ENCODE data around the gene EBF3. TPM values are rescaled to one million over a fixed set of nuclear protein-coding genes. Genes with fewer than 3 reads are reported as not detected.

The EBF3 gene
- total and polyA plus RNA-seq, 3 experiments from 2014 or later, result not detected

DNA sequence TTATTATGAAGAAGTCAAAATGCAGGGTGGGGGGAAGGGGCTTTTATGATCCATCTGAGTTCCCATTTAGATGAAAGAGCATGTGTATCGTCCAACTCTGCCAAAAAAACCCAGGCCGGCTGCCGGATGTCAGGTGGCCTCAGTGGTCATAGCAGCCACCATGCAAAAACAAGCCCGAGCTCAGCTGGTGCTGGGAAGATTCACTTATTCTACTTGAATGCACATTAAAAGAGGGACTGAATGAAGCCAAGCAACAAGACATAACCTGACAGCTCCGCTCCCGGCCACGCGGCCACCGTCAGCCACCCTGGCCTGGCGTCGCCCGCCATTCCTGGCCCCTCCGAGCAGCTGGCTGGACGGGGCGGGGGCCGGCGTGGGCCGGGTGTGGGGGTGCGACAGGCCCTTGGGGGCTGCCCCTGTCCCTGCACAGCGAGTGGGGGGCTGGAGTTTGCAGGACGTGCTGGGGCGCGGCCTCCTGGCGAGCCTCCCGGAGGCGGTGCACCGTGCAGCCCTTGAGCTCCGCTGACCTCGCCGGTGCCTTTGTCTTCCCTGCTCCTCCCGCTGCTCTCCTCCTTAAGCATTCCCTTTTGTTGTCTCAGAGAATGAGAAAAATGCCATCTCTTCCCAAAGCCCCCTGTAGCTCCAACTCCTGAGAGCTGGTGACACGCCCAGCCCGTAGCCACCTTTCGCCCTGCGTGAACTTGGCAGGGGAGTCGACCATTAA lies 67.8 kb downstream of the EBF3 start:
- no peak overlapping the region for H3K27ac ChIP-seq (ENCODE audit: low read depth, low read length)
- ChIA-PET CTCF (no interaction called here), POLR2A (no interaction called here)
- no peak overlapping the region for H3K4me3 ChIP-seq (ENCODE audit: low read length)
- H3K9me3 ChIP-seq (ENCODE audit: low read length), result no peaks in the 10 kb centered on the region
- H3K27me3 ChIP-seq (ENCODE audit: insufficient read depth, low read length, poor library complexity, severe bottlenecking), result no peaks in the 10 kb centered on the region
- no peaks in the 10 kb centered on the region for H3K4me1 Mint-ChIP-seq
- no peak overlapping the region for H3K4me3 Mint-ChIP-seq
- H3K4me1 ChIP-seq (ENCODE audit: insufficient read depth, low read length), result no peaks in the 10 kb centered on the region
- peaks cover 10% of the 10 kb centered on the region in 2 donors for H3K27me3 Mint-ChIP-seq
- no peaks in the 10 kb centered on the region for H3K9me3 Mint-ChIP-seq
- no peak overlapping the region for H3K27ac Mint-ChIP-seq
- no peak for DNase-seq
- H3K36me3 Mint-ChIP-seq, result no peaks in the 10 kb centered on the region
- no peaks in the 10 kb centered on the region for H3K36me3 ChIP-seq (ENCODE audit: insufficient read depth, low read length)

DNA sequence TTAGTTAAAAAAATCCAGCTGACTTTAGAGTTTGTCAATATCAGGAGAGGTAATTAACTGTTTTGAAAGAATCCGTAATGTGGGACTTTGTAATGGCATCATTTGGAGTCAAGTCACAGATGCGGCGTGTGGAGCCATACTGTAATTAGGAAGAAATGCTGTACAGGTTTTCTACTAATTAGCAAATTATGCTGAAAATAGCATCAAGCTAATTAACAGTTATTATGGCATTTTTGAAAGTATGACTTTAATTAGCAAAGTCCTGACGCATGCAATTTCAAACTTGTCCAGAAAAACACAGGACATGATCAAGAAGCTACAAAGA lies 68.3 kb downstream of the EBF3 start:
- Histone ChIP-seq H3K36me3 (ENCODE audit: insufficient read depth, low read length) (no peaks in the 10 kb centered on the region), H3K4me1 (ENCODE audit: insufficient read depth, low read length) (no peaks in the 10 kb centered on the region), H3K9me3 (ENCODE audit: low read length) (no peaks in the 10 kb centered on the region), H3K27ac (ENCODE audit: low read depth, low read length) (no peak overlapping the region), H3K4me3 (ENCODE audit: low read length) (no peak overlapping the region), H3K27me3 (ENCODE audit: insufficient read depth, low read length, poor library complexity, severe bottlenecking) (no peaks in the 10 kb centered on the region)
- POLR2A ChIA-PET, result no interaction called here
- peaks cover 10% of the 10 kb centered on the region in 2 donors for H3K27me3 Mint-ChIP-seq
- H3K4me3 Mint-ChIP-seq, result no peak overlapping the region
- no peaks in the 10 kb centered on the region for H3K4me1 Mint-ChIP-seq
- no peak for DNase-seq
- H3K36me3 Mint-ChIP-seq, result no peaks in the 10 kb centered on the region
- no peaks in the 10 kb centered on the region for H3K9me3 Mint-ChIP-seq
- H3K27ac Mint-ChIP-seq, result no peak overlapping the region
- CTCF ChIA-PET, result no interaction called here

DNA sequence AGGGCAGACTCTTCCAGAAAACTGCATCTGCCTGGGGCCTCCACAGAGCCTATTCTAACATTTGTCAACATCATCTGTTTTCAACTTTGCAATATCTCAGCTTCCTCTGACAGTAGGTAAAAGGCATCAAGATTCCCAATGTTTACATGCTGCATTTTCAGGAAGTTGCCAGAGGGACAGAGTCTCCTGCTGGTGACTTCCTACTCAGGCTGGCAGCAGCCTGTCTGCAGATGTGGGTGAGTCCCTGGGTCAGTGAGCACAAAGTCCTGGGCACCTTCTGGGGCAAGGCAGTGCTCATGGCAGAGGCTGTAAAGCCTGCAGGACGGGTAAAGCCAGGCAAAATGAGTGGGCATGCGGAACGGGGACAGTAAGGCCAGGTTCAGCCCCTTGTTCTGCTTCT lies 69.4 kb downstream of the EBF3 start:
- H3K27ac Mint-ChIP-seq, result no peak overlapping the region
- CTCF ChIA-PET, result no interaction called here

DNA sequence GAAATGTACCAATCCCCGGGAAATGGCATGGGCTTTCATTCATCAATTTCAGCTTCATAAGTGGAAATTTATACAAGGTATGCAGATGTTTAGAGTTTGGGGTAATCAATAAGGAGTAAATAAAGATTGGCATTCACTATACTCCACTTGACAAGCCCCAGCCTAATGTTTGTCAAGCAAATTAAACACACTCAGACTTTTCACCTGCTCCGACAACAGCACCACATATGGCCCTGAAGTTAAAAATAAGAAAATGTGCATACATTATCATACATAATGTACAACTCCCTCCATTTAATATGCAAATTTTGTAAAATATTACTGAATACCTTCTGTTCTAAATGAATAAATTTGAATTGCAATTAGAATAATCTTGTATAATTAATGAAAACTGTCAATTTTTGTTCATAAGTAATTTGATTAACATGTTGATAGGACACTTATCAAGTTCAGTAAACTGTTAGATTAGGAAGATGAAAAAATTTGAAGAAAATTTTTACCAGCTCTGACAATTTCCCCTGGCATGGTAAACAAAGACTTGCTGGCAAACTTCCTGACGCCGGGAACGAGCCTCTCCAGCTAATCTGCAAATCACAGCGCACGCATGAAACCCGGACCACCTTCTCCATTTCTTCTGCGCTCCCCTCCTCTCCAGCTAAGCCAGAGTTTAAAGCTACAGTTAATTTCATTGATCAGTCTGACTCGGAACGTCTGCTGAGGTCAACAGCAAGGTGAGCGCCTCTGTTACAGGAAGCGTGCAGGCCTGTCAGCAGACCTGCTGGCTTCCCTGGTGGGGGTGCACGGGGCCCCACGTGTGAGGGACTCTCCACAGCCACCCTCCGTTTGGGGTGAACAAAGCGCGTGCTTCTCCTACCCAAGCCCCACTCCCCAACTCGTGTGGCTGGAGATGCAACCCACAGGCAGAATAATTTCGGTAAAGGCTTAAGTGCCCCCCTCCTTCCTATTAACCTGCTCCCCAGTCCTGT lies 70.7 kb downstream of the EBF3 start:
- no peaks in the 10 kb centered on the region for H3K9me3 ChIP-seq (ENCODE audit: low read length)
- H3K36me3 ChIP-seq (ENCODE audit: insufficient read depth, low read length), result no peaks in the 10 kb centered on the region
- no peaks in the 10 kb centered on the region for H3K36me3 Mint-ChIP-seq
- ChIA-PET CTCF (interaction anchor here (0.8 to 1.2 kb wide), 2 partner anchors 10 to 16 kb away, joined by 3 to 4 read pairs; no protein-coding TSS in a partner anchor), POLR2A (no interaction called here)
- no peak overlapping the region for H3K27ac ChIP-seq (ENCODE audit: low read depth, low read length)
- no peak overlapping the region for H3K4me3 ChIP-seq (ENCODE audit: low read length)
- no peaks in the 10 kb centered on the region for H3K9me3 Mint-ChIP-seq
- no peak overlapping the region for H3K4me3 Mint-ChIP-seq
- H3K4me1 Mint-ChIP-seq, result no peaks in the 10 kb centered on the region
- DNase-seq, result no peak
- peaks cover 6 to 10% of the 10 kb centered on the region in 2 donors for H3K27me3 Mint-ChIP-seq
- H3K27me3 ChIP-seq (ENCODE audit: insufficient read depth, low read length, poor library complexity, severe bottlenecking), result no peaks in the 10 kb centered on the region
- no peak overlapping the region for H3K27ac Mint-ChIP-seq
- H3K4me1 ChIP-seq (ENCODE audit: insufficient read depth, low read length), result no peaks in the 10 kb centered on the region

More for the DNA sequence above, 69.4 kb downstream of the EBF3 start:
- Histone ChIP-seq H3K4me1 (ENCODE audit: insufficient read depth, low read length) (no peaks in the 10 kb centered on the region), H3K36me3 (ENCODE audit: insufficient read depth, low read length) (no peaks in the 10 kb centered on the region), H3K4me3 (ENCODE audit: low read length) (no peak overlapping the region), H3K27ac (ENCODE audit: low read depth, low read length) (no peak overlapping the region), H3K27me3 (ENCODE audit: insufficient read depth, low read length, poor library complexity, severe bottlenecking) (no peaks in the 10 kb centered on the region), H3K9me3 (ENCODE audit: low read length) (no peaks in the 10 kb centered on the region)
- H3K27me3 Mint-ChIP-seq, result peaks cover 8 to 10% of the 10 kb centered on the region in 2 donors
- POLR2A ChIA-PET, result no interaction called here
- no peak overlapping the region for H3K4me3 Mint-ChIP-seq
- H3K9me3 Mint-ChIP-seq, result no peaks in the 10 kb centered on the region
- no peaks in the 10 kb centered on the region for H3K4me1 Mint-ChIP-seq
- no peak for DNase-seq
- H3K36me3 Mint-ChIP-seq, result no peaks in the 10 kb centered on the region

DNA sequence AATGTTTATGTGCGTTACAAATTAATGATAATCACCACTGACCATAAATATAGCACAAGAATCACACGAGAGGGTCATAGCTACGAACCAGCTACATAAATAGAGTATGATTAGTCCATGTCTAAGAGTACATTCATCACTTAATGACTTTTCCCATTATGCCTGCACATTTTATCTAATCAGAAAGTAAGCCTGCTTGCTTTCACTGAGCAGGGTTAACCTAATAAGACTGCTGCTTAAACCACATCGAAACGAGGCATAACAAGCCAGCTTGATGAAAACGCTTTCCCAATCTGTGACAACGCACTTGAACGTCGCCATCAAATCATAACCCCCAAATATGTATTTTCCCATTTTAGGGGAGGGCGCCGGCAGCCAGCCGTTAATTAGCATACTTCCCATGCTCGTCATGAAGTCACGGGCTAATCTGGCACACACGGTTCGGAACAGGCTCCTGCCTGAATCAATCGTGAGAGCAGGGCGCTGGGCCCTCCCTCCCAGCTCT lies 71.5 kb downstream of the EBF3 start:
- Mint-ChIP-seq H3K4me3 (no peak overlapping the region), H3K27me3 (peaks cover 2 to 10% of the 10 kb centered on the region in 2 donors), H3K36me3 (no peaks in the 10 kb centered on the region), H3K4me1 (no peaks in the 10 kb centered on the region), H3K9me3 (no peaks in the 10 kb centered on the region), H3K27ac (no peak overlapping the region)
- Histone ChIP-seq H3K4me3 (ENCODE audit: low read length) (no peak overlapping the region), H3K4me1 (ENCODE audit: insufficient read depth, low read length) (no peaks in the 10 kb centered on the region), H3K36me3 (ENCODE audit: insufficient read depth, low read length) (no peaks in the 10 kb centered on the region), H3K9me3 (ENCODE audit: low read length) (no peaks in the 10 kb centered on the region), H3K27me3 (ENCODE audit: insufficient read depth, low read length, poor library complexity, severe bottlenecking) (no peaks in the 10 kb centered on the region), H3K27ac (ENCODE audit: low read depth, low read length) (no peak overlapping the region)
- ChIA-PET POLR2A (no interaction called here), CTCF (interaction anchor here (0.8 to 1.2 kb wide), 2 partner anchors 9 to 15 kb away, joined by 3 to 4 read pairs; no protein-coding TSS in a partner anchor)
- no peak for DNase-seq

GRCh38 chr10:129891806-129892205 lies 72.3 kb downstream of the EBF3 start:
- Mint-ChIP-seq H3K36me3 (no peaks in the 10 kb centered on the region), H3K4me1 (no peaks in the 10 kb centered on the region), H3K9me3 (no peaks in the 10 kb centered on the region), H3K27ac (no peak overlapping the region), H3K27me3 (peaks cover 2 to 10% of the 10 kb centered on the region in 2 donors), H3K4me3 (no peak overlapping the region)
- ChIA-PET CTCF (interaction anchor here (1.2 kb wide), 1 partner anchor 9 kb away, joined by 4 read pairs; no protein-coding TSS in a partner anchor), POLR2A (no interaction called here)
- no peaks in the 10 kb centered on the region for H3K4me1 ChIP-seq (ENCODE audit: insufficient read depth, low read length)
- H3K4me3 ChIP-seq (ENCODE audit: low read length), result no peak overlapping the region
- no peaks in the 10 kb centered on the region for H3K36me3 ChIP-seq (ENCODE audit: insufficient read depth, low read length)
- no peak overlapping the region for H3K27ac ChIP-seq (ENCODE audit: low read depth, low read length)
- DNase-seq, result no peak
- no peaks in the 10 kb centered on the region for H3K9me3 ChIP-seq (ENCODE audit: low read length)
- H3K27me3 ChIP-seq (ENCODE audit: insufficient read depth, low read length, poor library complexity, severe bottlenecking), result no peaks in the 10 kb centered on the region

DNA sequence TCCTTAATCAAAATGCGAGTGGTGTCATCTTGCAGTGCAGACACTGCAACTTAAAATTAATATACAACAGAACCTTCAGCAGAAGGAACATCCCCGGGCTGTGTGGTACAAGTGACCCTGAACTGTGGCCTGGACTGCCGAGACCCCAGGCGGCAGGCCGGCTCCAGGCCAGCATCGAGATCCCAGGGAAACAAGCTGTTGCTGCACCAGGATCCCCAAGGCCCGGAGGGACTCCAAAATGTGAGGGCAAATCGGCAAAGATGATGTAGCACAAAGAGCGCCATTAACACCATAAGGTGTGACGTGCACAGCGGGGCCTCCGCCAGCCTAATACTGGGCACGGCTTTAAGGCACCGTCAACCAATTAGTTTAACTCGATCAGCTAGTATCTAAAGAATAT lies 73.9 kb downstream of the EBF3 start:
- CTCF ChIA-PET, result no interaction called here
- Mint-ChIP-seq H3K9me3 (no peaks in the 10 kb centered on the region), H3K4me1 (no peaks in the 10 kb centered on the region)

More for the DNA sequence above, 73.9 kb downstream of the EBF3 start:
- no peaks in the 10 kb centered on the region for H3K27me3 ChIP-seq (ENCODE audit: insufficient read depth, low read length, poor library complexity, severe bottlenecking)
- no peak overlapping the region for H3K27ac Mint-ChIP-seq
- H3K4me3 Mint-ChIP-seq, result no peak overlapping the region
- peaks cover 0 to 3% of the 10 kb centered on the region in 2 donors for H3K27me3 Mint-ChIP-seq
- no peaks in the 10 kb centered on the region for H3K36me3 Mint-ChIP-seq
- DNase-seq, result no peak
- no peak overlapping the region for H3K4me3 ChIP-seq (ENCODE audit: low read length)
- no peaks in the 10 kb centered on the region for H3K4me1 ChIP-seq (ENCODE audit: insufficient read depth, low read length)
- no peak overlapping the region for H3K27ac ChIP-seq (ENCODE audit: low read depth, low read length)
- no peaks in the 10 kb centered on the region for H3K9me3 ChIP-seq (ENCODE audit: low read length)
- H3K36me3 ChIP-seq (ENCODE audit: insufficient read depth, low read length), result no peaks in the 10 kb centered on the region
- POLR2A ChIA-PET, result no interaction called here
